ENCODE data around the gene CAND2. TPM values are rescaled to one million over a fixed set of nuclear protein-coding genes. Genes with fewer than 3 reads are reported as not detected.

CAND2 gene
- total and polyA plus RNA-seq, 4 donors, result 0.38 to 1.6 (median 0.92) TPM

DNA sequence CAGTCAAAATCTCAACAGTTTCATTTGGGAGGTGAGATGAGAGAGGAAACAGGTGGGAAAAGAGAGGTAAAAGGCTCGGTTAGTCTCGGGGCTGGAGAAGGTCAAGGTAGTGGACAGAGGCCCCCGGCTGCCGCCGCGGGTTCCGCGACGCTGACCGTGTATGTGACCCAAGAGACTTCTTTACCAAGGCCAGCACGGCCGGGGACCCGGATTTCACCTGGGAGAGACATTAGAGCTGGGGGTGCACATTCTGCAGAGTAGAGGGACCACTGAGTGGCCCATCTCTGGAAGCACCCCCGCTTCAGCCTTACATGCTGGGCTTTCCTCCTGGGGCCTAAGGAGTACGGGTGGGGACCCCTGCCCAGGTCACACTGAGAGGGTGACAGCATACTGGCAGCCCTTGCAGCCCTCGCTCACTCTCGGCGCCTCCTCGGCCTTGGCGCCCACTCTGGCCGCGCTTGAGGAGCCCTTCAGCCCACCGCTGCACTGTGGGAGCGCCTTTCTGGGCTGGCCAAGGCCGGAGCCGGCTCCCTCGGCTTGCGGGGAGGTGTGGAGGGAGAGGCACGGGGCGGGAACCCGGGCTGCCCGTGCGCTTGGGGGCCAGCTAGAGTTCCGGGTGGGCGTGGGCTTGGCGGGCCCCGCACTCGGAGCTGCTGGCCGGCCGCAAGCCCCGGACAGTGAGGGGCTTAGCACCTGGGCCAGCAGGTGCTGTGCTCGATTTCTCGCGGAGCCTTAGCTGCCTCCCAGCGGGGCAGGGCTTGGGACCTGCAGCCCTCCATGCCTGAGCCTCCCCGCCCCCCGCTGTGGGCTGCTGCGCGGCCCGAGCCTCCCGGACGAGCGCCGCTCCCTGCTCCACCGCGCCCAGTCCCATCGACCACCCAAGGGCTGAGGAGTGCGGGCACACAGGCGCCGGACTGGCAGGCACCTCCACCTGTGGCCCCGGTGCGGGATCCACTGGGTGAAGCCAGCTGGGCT is 86.1 kb downstream of the CAND2 start:
- Histone ChIP-seq H3K9ac (ENCODE audit: low read depth in 1 of 2, low read length in 2 of 2) (no peak overlapping the region), H3K27ac (ENCODE audit: low read depth in 1 of 2, low read length in 2 of 2) (no peak overlapping the region), H3K36me3 (ENCODE audit: control insufficient read depth in 4 of 4, insufficient read depth in 3 of 4, low read depth in 1 of 4, low read length in 3 of 4) (no peaks in the 10 kb centered on the region), H3K4me1 (ENCODE audit: control insufficient read depth in 4 of 4, insufficient read depth in 4 of 4, low read length in 3 of 4) (no peaks in the 10 kb centered on the region), H3K9me3 (ENCODE audit: control insufficient read depth in 4 of 4, low read length in 3 of 4) (no peaks in the 10 kb centered on the region), H3K27me3 (ENCODE audit: control insufficient read depth in 4 of 4, insufficient read depth in 4 of 4, low read length in 3 of 4) (no peaks in the 10 kb centered on the region), H3K4me3 (ENCODE audit: low read depth in 1 of 3, low read length in 3 of 3) (no peak overlapping the region)
- 93% methylated on average over 62 of the region's 62 CpGs for WGBS
- no peak for TF ChIP-seq RXRA (IDR thresholded peaks at IDR 0.05)
- no peak for TF ChIP-seq FOXA2 (IDR thresholded peaks at IDR 0.05)
- no peak for TF ChIP-seq GABPA (IDR thresholded peaks at IDR 0.05 in 1 of 2, conservative IDR thresholded peaks at IDR 0.05 in 1 of 2)
- no peak for TF ChIP-seq TAF1 (conservative IDR thresholded peaks at IDR 0.05)
- no peak for TF ChIP-seq HNF4A (conservative IDR thresholded peaks at IDR 0.05)
- no peak for TF ChIP-seq SP1 (IDR thresholded peaks at IDR 0.05)
- TF ChIP-seq, protein P1, sequence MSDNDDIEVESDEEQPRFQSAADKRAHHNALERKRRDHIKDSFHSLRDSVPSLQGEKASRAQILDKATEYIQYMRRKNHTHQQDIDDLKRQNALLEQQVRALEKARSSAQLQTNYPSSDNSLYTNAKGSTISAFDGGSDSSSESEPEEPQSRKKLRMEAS (IDR thresholded peaks at IDR 0.05), result no peak
- TF ChIP-seq, protein P2, sequence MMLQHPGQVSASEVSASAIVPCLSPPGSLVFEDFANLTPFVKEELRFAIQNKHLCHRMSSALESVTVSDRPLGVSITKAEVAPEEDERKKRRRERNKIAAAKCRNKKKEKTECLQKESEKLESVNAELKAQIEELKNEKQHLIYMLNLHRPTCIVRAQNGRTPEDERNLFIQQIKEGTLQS (IDR thresholded peaks at IDR 0.05), result no peak
- DNase-seq (ENCODE audit: low spot score), result no peak

GRCh38 chr3:12884186-12884680 is 87.8 kb downstream of the CAND2 start:
- Histone ChIP-seq H3K9me3 (ENCODE audit: control insufficient read depth in 4 of 4, low read length in 3 of 4) (no peaks in the 10 kb centered on the region), H3K9ac (ENCODE audit: low read depth in 1 of 2, low read length in 2 of 2) (no peak overlapping the region), H3K4me3 (ENCODE audit: low read depth in 1 of 3, low read length in 3 of 3) (no peak overlapping the region), H3K36me3 (ENCODE audit: control insufficient read depth in 4 of 4, insufficient read depth in 3 of 4, low read depth in 1 of 4, low read length in 3 of 4) (no peaks in the 10 kb centered on the region), H3K27ac (ENCODE audit: low read depth in 1 of 2, low read length in 2 of 2) (no peak overlapping the region), H3K4me1 (ENCODE audit: control insufficient read depth in 4 of 4, insufficient read depth in 4 of 4, low read length in 3 of 4) (no peaks in the 10 kb centered on the region), H3K27me3 (ENCODE audit: control insufficient read depth in 4 of 4, insufficient read depth in 4 of 4, low read length in 3 of 4) (no peaks in the 10 kb centered on the region)
- 85% methylated on average over 15 of the region's 15 CpGs for WGBS
- TF ChIP-seq CTCF (IDR thresholded peaks at IDR 0.05; ENCODE audit: low read depth, low read length, missing input control) (no peak), HNF4G (IDR thresholded peaks at IDR 0.05) (no peak), RAD21 (IDR thresholded peaks at IDR 0.05) (no peak), REST (IDR thresholded peaks at IDR 0.05) (no peak)
- no peak for DNase-seq (ENCODE audit: low spot score)

Small RNAs within 50 kb of the gene (small RNA-seq; reads per million reads assigned to genes)
- not detected for gene AC034198.1

Other genes with a start within 250 kb of the CAND2 start
- gene MKRN2, start 239.6 kb upstream of the CAND2 start, total RNA-seq, result 10 to 100 TPM; 12.9 to 17.3 TPM
- 10 to 100 TPM in 1 of 2 donors, 1 to 10 TPM in 1; 6.1 to 10.5 TPM for gene MKRN2, start 239.6 kb upstream of the CAND2 start, polyA plus RNA-seq
- 10 to 100 TPM; 74.2 to 92.3 TPM for gene RAF1, start 132.6 kb upstream of the CAND2 start, total RNA-seq
- 10 to 100 TPM; 44.3 to 52.3 TPM for gene RAF1, start 132.6 kb upstream of the CAND2 start, polyA plus RNA-seq
- under 1 TPM in 1 of 2 donors, not detected in 1; 0.79 TPM for gene TMEM40, start 37.4 kb upstream of the CAND2 start, total RNA-seq
- under 1 TPM in 1 of 2 donors, not detected in 1; 0.57 TPM for gene TMEM40, start 37.4 kb upstream of the CAND2 start, polyA plus RNA-seq
- 1,000 to 10,000 TPM in 1 of 2 donors, 100 to 1,000 TPM in 1; 218 to 1,124 TPM for gene RPL32, start 44.9 kb downstream of the CAND2 start, total RNA-seq
- 100 to 1,000 TPM; 384 to 769 TPM for gene RPL32, start 44.9 kb downstream of the CAND2 start, polyA plus RNA-seq

All from liver (tissue), 10 donors.